GM18499 (cell line): ENCODE results near the gene SHCBP1L.
"Not testable (repeated sequence)": the region's sequence is repeated elsewhere in the genome, so short reads cannot be mapped to it uniquely, and the experiment has no call there.

Experiments used
- ATAC-seq: cut with Tn5 transposase; IDR thresholded peaks from one replicate; pipeline ENCODE4 v1.9.1; 2021; ENCODE audit warnings: moderate number of reproducible peaks; ENCODE audit not compliant: insufficient read depth, unreplicated experiment

SHCBP1L gene

DNA sequence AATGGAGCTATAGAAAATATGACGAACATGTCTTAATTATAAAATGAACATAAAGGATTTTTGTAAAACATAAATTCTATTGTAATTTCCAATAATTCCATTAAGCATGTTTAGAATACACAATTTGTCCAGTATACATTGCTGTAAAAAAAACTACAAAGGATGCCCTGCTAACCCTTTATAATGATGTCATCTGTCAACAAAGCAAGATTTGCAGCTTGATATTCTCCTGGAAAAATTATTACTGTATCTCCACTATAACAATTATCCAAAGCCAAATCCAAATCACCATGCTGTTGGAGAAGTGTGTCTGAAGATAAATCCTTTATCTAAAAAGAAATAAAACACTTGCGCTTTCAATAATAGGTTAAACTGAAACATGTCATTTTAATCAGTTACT lies 47.6 kb downstream of the SHCBP1L start:
- ATAC-seq = no peak

DNA sequence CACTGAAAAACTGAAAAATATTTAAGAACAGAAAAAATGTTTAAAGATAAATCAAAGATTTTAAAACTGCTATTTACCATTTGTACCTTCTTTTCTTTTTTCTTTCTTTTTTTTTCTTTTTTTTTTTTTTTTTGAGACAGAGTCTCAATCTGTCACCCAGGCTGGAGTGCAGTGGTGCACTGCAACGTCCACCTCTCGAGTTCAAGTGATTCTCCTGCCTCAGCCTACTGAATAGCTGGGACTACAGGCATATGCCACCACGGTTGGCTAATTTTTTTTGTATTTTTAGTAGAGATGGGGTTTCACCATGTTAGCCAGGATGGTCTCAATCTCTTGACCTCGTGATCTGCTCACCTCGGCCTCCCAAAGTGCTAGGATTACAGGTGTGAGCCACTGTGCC lies 51.0 kb downstream of the SHCBP1L start:
- ATAC-seq = not testable (repeated sequence)

DNA sequence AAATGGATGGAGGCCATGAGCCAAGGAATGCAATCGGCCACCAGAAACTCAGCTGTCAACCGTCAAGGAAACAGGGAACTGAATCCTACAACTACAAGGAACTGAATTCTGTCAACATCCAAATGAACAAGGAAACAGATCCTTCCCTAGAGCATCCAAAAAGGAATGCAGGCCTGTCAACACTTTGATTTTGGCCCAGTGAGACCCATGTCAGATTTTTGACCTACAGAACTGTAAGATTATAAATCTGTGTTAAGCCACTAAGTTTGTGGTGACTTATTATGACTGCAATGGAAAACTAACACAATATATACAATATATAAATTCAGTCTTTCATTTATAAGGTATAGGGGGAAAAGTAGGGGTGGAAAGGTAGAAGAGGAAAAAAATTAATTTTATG lies 55.3 kb downstream of the SHCBP1L start:
- ATAC-seq = no peak

DNA sequence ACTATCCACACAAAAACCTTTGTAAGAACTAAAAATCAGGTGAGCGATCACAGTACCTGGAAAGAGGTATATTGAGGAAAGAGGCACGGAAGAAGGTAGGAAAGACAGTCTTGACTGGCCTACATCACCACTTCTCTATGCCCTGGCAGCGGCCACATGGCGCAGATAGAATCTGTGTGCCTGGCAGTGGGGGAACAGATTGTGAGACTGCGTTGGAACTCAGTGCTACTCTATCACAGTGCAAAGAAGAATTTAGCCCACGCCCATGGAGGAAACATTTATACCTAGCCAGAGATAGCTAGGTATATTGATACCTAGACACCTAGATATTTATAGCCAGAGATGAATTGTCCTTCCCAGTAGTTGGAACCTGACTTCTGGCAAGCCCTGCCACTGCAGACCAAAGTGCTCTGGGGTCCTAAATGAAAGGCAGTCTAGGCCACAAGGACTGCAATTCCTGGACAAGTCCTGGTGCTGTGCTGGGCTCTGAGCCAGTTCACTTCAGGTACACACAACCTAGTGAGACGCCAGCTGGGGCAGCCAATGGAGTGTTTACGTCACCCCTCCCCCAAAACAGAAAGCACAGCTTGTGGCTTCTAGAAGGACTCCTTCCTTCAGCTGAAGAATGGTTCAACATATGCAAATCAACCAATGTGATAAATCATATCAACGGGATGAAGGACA lies 61.9 kb downstream of the SHCBP1L start:
- no peak for ATAC-seq

DNA sequence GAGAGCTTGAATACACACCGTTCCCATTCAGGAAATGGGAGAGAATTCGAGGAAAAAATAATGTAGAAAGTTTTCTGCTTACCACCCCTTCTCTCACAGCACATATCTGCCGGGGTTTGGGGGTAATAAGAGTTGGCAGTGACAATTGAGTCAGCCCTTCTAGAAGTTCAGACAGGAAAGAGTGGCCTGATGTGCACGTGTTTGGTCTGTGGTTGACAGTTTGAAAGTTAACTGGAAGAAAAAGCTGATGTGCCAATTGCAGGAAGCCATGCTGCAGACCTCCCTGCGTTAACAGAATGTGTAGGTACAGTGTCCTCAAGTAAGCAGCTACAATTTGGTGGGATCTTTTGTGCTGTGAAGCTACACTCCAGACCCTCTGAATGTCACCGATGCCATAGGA lies 63.0 kb downstream of the SHCBP1L start:
- ATAC-seq = no peak

DNA sequence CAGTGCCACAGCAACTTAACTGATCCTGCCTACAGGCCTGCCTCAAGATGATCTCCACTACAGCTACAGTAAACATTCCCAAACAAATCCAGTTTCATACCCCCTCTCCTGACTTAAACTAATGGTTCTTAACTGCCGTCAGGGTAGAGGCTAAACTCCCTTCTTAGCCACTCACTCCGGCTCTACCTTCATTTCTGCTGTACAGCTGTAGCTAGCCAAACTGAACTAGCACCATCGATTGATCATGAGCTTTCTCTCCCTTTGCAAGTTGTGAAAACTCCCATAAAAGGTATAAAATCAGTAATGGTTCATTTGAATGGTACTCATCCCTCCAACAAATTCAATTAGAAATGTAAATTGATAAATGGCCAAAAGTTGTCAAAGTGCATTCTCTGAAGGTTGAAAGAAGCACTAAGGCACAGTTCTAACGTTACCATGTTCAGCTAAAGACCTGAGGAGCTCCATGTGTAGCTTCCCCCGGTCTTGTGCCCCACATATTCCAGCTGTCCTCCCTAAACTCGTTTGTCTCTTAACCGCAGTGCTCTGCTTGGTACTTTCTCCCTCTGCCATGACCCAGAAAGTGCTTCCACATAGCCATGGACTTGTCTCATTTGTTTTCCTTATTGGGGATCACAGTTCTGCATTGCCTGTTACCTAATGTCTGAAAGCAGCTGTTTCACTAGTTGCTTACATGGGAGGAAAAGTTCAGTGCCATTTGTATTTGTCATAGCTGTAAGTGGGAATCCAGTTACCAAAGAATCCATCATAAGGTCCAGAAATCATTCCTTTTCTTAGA lies 64.0 kb downstream of the SHCBP1L start:
- no peak for ATAC-seq

DNA sequence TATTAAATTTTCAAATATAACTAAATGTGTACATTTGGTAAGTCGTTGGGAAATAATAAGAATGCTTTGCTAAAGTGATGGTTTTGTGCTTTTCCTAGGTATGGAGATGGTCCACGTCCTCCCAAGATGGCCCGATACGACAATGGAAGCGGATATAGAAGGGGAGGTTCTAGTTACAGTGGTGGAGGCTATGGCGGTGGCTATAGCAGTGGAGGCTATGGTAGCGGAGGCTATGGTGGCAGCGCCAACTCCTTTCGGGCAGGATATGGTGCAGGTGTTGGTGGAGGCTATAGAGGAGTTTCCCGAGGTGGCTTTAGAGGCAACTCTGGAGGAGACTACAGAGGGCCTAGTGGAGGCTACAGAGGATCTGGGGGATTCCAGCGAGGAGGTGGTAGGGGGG lies 66.0 kb downstream of the SHCBP1L start:
- ATAC-seq = no peak

DNA sequence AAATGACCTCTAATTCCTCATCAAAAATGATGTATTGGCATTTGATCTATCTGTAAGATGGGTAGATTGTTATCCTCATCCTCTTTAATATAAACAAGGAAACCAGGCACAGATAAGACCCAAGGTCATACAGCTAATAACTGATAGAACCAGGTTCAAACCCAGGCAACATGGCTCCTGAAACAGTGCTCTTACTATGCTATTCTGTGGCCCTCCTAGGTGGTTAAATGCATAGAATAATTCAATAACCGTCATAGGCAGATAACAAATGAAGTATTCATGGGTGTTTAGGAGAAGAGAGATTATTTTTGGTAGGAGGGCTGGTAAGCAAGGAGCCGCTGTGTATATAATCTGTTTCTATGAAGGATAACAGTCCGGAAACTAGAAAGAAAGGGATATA lies 67.4 kb downstream of the SHCBP1L start:
- no peak for ATAC-seq

DNA sequence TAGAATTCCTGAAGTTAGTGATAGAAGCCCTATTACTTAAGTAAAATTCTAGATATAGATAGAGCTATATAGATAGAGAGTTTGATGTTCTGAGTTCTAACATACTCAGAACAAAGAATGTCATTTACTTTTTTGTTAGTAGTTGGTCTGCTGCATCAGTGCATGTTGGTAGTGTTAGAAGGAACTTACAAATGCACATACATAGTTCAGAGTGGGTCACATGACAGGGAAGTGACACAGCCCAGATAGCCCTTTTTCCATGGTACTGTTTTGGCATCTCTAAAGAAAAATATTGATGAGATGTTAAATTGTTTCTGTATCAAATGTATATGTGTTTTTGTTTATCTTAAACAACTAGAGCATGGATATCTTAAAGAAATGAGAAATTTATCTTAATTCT lies 68.1 kb downstream of the SHCBP1L start:
- no peak for ATAC-seq

DNA sequence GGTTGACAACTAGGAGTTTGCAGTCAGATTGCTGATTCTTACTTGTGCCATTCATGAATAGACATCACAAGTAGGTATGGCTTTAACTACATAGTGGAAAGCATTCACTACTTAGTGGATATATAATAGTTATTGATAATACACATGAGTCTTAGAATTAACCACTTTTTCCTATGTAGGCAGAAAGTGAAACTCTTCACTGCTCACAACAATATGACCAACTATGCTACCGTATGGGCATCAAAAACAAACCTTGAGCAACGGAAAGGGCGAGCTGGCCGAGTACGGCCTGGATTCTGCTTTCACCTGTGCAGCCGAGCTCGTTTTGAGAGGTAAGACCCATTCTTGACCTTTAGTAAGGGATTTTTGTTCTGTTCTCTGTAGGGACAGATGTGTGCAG lies 75.1 kb downstream of the SHCBP1L start:
- ATAC-seq = no peak

DNA sequence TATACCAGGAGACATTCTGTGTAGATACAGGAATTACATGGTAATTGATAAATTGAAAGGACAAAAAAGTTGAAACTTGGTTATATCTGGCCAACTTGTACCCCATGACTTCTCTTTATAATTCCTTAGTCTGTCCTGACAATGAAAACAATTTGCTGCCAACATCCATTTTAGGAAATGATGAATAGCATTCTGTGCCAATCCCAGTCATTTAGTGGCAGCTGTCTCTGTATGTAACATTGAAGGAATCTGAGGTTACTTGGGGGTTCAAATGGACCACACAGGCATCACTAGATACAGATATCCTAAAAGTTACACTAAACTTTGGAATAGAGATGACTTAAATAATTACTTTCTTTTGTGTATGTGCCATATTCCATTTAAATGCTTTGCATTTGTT lies 75.6 kb downstream of the SHCBP1L start:
- ATAC-seq = no peak

DNA sequence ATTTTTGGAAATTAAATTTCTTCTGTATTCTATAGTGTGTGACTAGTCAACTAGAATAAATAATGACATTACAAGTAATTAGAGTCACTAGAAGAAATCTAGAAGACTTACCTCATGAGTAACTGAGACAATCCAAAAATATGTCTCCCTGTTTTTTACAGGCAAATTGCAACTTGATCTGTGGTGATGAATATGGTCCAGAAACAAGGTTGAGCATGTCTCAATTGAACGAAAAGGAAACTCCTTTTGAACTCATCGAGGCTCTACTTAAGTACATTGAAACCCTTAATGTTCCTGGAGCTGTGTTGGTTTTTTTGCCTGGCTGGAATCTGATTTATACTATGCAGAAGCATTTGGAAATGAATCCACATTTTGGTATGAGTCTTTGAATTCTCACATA lies 77.1 kb downstream of the SHCBP1L start:
- no peak for ATAC-seq

DNA sequence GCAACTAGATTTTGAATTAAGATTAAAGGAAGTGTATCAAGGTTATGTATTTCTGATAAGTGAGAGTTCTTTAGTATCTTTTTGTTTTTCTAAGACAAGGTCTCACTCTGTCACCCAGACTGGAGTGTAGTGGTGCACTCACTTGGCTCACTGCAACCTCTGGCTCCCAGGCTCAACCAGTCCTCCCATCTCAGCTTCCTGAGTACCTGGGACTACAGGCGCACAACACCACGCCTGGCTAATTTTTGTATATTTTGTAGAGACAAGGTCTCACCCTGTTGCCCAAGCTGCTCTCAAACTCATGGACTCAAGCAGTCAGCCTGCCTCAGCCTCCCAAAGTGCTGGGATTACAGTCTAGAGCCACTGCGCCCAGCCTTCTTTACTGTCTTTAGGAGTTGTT lies 80.1 kb downstream of the SHCBP1L start:
- no peak for ATAC-seq

DNA sequence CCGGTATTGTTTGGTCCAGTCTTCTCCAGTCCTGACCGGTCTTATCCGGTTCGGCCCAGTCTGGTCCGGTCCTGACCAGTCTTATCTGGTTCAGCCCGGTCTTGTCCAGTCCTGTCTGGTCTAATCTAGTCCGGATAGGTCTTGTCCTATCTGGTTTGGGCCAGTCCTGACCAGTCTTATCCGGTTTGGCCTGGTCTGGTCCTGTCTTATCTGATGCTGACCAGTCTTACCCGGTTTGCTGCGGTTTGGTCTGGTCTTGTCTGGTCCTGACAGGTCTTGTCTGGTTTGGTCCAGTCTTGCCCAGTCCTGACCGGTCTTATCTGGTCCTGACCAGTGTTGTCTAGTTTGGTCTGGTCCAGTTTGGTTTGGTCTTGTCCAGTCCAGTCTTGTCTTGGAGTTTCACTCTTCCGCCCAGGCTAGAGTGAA lies 83.7 kb downstream of the SHCBP1L start:
- ATAC-seq = no peak

DNA sequence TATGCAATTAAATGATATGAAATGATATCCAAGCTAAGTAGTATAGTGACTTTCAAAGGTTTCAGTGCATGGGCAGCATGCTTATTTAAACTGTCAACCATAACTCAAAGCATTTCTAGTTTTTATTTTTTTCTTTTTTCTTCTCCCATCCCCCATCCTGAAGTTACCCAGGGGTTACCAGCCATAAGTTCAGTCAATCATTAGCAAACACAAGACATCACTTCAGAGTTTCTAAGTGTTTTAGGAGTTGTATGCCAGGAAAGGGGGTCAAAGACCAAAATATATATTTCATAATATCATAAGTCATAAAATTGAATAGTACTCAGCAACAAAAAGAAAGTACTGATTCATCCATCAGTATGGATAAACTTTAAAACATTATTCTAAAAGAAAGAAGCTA lies 85.1 kb downstream of the SHCBP1L start:
- no peak for ATAC-seq

DNA sequence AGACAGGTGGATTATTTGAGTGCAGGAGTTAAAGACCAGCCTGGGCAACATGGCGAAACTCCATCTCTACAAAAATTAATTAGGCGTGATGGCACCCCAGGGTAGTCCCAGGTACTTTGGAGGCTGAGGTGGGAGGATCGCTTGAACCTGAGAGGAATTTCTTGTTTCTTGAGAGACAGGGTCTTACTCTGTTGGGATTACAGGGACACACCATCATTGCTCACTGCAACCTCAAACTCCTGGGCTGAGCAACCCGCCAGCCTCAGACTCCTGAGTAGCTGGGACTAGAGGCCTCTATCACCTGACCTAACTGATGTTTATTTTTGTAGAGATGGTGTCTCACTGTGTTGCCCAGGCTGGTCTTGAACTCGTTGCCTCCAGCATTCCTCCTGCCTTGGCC lies 89.0 kb downstream of the SHCBP1L start:
- ATAC-seq = no peak

DNA sequence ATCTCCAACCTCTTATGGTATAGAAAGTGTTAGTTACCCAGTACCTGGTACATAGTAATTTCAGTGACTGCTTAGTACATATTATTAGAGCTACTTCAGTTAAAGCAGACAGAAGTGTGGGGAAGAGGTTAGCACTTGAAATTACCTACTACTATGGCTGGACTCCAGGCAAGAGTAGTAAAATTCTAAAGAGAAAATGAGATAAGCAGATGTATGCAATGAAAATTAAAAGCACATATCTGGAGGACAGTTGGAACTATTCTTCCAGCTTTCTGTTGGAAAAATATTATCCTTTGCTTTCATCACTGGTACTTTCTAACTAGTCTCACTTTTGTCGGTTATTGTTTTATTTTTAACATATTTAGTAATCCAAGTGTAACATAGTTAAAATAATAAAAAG lies 90.1 kb downstream of the SHCBP1L start:
- no peak for ATAC-seq

DNA sequence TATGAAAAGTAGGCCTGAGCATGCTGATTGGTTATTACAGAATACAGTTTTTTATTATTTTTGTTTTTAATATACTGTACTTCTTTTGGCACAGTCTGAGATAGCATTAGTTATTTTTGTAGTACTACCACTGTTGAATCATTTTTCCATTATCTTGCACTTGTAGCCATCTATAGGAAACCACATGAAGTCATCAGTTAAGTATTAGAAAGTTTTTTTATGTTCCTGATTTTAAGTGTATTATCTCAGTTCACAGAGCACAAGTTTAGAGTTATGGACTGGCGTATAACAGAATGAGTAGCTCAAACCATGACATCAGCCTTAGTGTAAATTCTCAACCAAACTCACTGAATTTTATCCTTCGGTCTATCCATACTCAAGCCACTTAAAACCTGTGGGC lies 91.0 kb downstream of the SHCBP1L start:
- ATAC-seq = no peak

DNA sequence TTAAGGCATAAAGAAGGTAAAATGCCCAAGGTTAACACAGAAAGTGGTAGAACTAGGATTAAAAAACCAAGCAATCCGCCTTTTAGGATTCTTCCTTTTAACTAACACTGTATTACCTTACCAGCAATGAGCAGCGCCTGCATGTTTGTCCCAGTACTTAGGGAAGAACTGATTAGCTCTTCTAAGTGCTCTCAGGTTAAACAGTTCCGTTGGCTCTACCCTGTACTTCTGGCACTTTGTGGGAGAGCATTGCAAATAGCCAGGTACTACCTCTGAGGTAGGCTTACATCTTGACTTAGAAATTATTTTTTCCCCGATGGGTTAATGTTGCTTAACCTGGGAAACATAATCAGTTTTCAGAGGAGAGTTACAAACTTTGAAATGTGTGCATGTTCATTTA lies 92.3 kb downstream of the SHCBP1L start:
- ATAC-seq = no peak

DNA sequence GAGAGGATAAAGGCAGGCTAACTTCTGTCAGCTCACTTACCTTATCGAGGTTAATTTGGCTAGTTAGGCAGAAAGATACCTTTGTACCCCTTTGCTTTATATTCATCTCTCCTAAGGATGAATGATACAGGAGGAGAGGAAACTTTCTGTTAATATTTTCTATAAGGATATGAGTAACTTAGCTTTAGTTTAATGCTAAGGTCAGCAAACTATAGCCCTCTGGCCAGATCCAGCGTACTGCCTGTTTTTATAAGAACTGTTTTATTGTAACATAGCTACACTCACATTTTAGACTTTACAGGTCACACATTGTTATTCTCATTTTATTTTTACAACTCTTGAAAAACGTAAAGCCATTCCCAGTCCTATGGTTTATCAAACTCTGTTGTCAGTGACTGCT lies 95.8 kb downstream of the SHCBP1L start:
- ATAC-seq = no peak

DNA sequence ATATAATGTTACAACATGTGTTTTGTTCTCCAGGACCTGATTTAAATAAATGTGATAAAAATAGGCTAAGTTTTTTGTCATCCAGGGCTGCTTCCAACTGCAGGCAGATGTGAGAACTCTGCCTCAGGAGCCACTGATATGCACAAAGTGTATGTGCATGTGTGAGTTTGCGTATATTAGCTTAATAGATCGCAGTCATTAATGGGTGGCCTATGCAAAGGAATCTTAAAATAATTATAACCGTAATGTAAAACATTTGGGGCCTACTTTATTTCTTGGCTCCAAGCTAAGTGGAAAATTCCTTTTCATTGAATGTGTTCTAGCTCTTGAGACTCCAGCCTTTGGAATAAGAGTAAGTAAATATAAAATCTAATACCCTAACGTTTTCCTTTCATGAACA lies 97.1 kb downstream of the SHCBP1L start:
- ATAC-seq = no peak

DNA sequence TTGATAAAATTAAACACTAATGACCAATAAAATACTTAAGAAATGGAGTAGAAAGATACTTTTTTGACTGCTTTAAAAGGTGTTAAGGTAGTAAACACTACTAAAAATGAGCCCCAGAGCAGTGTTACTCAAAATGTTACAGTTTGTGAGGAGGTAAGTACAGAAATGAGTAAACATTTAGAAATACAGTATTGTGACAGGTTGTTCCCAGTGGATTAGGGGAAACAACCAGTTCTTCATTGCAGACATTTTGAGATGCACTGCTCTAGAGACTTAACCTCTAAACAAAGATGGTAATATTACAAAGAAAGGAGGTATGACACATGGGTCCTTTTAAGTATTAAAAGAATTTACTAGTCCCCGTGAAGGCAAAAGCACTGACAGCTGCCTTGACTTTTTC lies 101.1 kb downstream of the SHCBP1L start:
- ATAC-seq = no peak
